GM13976 (cell line): ENCODE data around the gene MICAL2.

Experiments
- DNase-seq: peaks from one replicate; pipeline ENCODE4 v3.0.0; 2012; ENCODE audit warnings: low spot score
- CTCF ChIP-seq: IDR thresholded peaks from 2 replicates; pipeline ENCODE4 v1.5.1; 2012; ENCODE audit warnings: borderline replicate concordance, mild to moderate bottlenecking; ENCODE audit not compliant: insufficient read depth; ENCODE audit errors: extremely low read depth, missing control alignments, control extremely low read depth
- in situ Hi-C: fragments of 300-500 bp; cut with MboI; formaldehyde crosslinking; loops from one replicate; pipeline ENCODE4 v1.12.0; 2022; ENCODE audit warnings: low sequenced_read_pairs, mixed read lengths, inconsistent platforms; ENCODE audit not compliant: unreplicated experiment

Gene MICAL2

DNA sequence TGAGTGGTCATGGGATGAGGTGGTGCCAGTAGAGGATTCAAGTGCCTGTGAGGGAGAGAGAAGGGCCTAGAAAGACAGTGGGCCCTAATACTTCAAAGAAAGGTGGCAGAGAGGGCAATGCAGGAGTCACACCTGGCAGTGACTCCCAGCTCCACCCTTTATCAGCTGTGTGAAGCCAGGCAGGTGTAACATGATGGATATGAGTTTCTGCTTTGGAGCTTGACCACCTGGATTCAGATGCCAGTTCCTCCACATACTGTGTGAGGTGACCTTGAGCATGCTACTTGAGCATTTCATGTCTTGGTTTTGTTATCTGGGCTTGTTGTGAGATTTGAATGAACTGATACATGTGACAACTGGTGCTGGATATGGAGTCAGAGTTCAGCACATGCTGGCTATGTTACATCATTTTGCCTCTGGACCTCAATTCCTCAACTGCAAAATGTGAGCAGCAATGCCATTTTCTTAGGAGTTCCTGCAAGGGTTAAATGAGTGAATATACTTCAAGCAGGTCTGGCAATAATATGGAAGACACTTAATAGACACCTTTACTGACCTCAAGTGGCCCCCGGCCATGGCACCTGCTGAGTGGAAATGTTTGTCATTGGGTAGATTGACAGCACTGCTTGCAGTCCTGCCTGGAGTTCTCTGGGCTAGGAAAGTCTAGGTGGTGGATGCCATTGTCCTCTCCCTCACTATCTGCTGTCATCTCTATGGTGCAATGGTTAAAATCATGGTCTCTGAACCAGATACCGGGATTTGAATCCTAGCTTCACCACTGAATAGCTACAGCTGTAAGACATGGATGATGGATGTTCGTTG lies 83.3 kb downstream of the MICAL2 start:
- no peak for TF ChIP-seq CTCF
- in situ Hi-C loops, result no loop called here
- DNase-seq, result no peak

DNA sequence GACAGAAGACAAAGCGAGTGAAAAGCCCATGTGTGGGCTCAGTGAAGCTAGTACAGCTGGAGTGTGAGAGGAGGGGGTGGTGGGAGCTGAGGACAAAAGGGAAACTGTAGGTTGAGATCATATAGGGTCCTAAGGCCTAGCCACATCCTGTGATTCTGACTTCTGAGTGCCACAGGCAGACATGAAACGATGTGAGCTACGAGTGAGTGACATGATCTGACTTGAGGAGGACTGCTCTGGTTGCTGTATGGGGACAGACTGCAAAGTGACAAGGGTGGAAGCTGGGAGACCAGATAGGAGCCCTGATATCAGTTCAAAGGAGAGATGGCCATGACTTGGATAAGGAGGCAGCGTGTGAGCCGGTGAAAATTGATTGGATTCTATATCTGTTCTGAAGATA lies 85.4 kb downstream of the MICAL2 start:
- in situ Hi-C loops, result no loop called here
- DNase-seq, result peak; percentile 61
- no peak for TF ChIP-seq CTCF

DNA sequence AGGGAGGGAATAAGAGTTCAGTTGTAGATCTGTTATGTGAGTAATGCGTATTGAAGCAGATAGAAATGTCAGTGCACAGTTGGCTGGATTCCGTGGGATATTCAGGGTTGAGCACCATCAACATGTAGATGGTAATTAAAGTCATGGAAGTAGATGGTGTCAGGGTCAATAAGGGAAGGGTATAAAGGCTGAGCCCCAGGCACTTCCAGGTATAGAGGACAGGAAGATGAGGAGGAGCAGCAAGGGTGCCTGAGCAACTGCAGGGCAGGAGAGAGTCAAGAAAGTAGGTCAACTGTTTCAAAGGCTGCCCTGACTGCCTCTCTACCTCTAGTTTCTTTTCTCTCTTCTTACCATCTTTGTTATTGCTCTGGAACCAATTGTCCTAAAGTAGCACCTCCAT lies 85.9 kb downstream of the MICAL2 start:
- no peak for TF ChIP-seq CTCF
- in situ Hi-C loops, result no loop called here
- DNase-seq, result no peak

- DNase-seq, result no peak
- TF ChIP-seq CTCF, result no peak
- in situ Hi-C loops, result no loop called here
Observed at GRCh38 chr11:12196872-12197271, 86.5 kb downstream of the MICAL2 start.

DNA sequence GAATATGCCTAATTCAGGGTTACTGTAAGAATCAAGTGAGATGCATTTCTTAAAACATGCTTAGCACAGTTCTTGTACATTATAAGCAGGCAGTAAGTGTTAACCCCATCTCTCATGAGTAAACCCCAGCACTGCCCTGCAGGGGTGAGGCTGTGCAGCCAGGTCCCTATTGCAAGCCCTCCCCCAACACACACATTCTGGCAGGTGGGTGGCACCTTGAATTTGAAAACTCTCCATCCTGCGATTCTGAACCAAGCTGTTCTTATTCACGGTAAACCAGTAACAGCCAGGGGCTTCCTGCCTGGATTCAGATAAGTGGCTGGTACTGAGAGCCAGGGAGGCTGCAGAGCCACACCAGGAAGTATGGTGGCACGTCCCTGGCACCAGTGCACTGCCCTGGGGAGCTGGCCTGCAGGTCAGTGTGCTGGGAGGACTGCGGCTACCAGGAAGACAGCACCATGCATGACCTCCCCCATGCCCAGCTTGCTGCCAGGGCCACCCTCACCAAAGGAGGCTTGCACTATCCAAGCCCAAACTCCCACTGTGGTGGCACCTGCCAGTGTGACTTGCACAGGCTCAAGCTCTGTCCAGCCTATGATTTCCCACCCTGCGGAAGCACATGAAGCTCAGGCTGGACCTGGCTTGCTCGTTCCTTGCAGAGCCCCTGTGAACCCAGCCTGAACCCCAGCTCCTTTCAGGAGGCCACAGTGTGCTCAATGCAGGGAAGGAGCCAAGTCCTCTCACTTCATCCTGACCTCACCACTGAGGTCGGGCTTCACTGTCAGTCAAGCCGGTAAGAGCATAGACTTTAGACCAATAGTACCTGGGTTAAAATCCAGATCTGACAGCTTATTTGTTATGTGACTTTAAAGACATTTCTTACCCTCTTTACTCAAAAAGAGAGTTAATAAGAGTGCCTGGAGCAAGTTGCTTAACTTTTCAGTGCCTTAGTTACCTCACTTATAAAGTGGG lies 88.1 kb downstream of the MICAL2 start:
- DNase-seq, result no peak
- TF ChIP-seq CTCF, result no peak
- in situ Hi-C loops, result no loop called here

GRCh38 chr11:12199231-12199948 lies 89.0 kb downstream of the MICAL2 start:
- in situ Hi-C loops, result no loop called here
- no peak for TF ChIP-seq CTCF
- no peak for DNase-seq
